Pancreas (tissue), 10 donors: Measurements from ENCODE around the gene C1QL1. TPM values are rescaled to one million over a fixed set of nuclear protein-coding genes. Genes with fewer than 3 reads are reported as not detected.

Source experiments
- ATAC-seq, 4 donors: fragments of 200-7000 bp; cut with Tn5 transposase; one replicate each; pipeline versions ENCODE4 v1.8.0 to v1.9.1; 2020; ENCODE audit warnings: mild to moderate bottlenecking in 4 of 4, moderate library complexity in 4 of 4
- DNase-seq, 6 donors: peaks; one replicate each; pipeline ENCODE4 v3.0.0-alpha.2; 2020
- FAIRE-seq: peaks from 2 replicates; lab custom pipeline; 2012; peaks lifted over from hg19 to GRCh38; lab: Jason Lieb, UNC
- H3K27ac ChIP-seq, 4 donors: fragments of 200-600 bp; sonication (generic); 1 replicate in 3 of 4; 2 replicates in 1 of 4; pipeline versions ENCODE4 v1.5.0 to v1.8.0; 2020
- H3K27me3 ChIP-seq, 4 donors: fragments of 200-600 bp; one replicate each; pipeline ENCODE4 v1.8.0; 2021
- H3K36me3 ChIP-seq, 3 donors: fragments of 200-600 bp; sonication (generic) in 1 of 3; one replicate each; pipeline versions ENCODE4 v1.5.0 to v1.8.0; 2020 to 2021
- H3K4me1 ChIP-seq, 3 donors: fragments of 200-600 bp; one replicate each; pipeline ENCODE4 v1.8.0; 2021
- H3K4me3 ChIP-seq, 4 donors: fragments of 200-600 bp; sonication (generic) in 2 of 4; one replicate each; pipeline versions ENCODE4 v1.5.0 to v1.8.0; 2020 to 2021
- H3K9me3 ChIP-seq, 4 donors: fragments of 200-600 bp; one replicate each; pipeline ENCODE4 v1.8.0; 2021
- CTCF ChIP-seq, 4 donors: fragments of 200-600 bp; sonication (generic) in 3 of 4; IDR thresholded peaks; one replicate each; pipeline versions ENCODE4 v1.5.0 to v1.8.0; 2021; ENCODE audit warnings: antibody characterized with exemption in 4 of 4
- WGBS, 2 donors: extraction: QIAGEN DNeasy Blood & Tissue Kit; methylation state at CpG; one replicate each; pipeline ENCODE4 v1.1.7; 2013; 5-methylcytosine and 5-hydroxymethylcytosine counted together
- intact Hi-C, 3 donors: fragments of 100-400 bp; cut with DNase I; formaldehyde crosslinking; loops; one replicate each; pipeline versions ENCODE4 v1.11.1 to v1.14.2; 2022
- polyA plus RNA-seq, 2 donors: library from polyadenylated mRNA; stranded (reverse); fragments of 200-250 nt; gene quantifications; one replicate each; pipeline ENCODE4 v1.2.3, GENCODE V29; 2013
- total RNA-seq, 6 donors: library from RNA; stranded (reverse); fragmentation: NEBNext Ultra II Directional in 4 of 6; extraction: Animal tissue kit (Norgen Biotek cat#: 25700) in 4 of 6; gene quantifications; one replicate each; pipeline versions ENCODE4 v1.2.1 to v1.2.4, GENCODE V29; 2021 to 2023
- donor health status: healthy with polysubstance abuse.
- donor health status: DM: no; HTN: no; CAD: no; lungs with moderate emphysema.
- donor health status: DM: no; HTN: no; CAD: no.
- donor health status: control.
- donor health status: control.
- donor health status: Bipolar disorder and iron deficiency.
- donor health status: DM: yes; HTN: yes; CAD: no.
- donor health status: DM: no; HTN: no; CAD: no.
- donor health status: DM: no; HTN: no; CAD: no.
- donor health status: DM: yes; HTN: yes; CAD: no.

The C1QL1 gene
- total and polyA plus RNA-seq, 8 donors = 0.92 to 29.3 (median 3.5) TPM

DNA sequence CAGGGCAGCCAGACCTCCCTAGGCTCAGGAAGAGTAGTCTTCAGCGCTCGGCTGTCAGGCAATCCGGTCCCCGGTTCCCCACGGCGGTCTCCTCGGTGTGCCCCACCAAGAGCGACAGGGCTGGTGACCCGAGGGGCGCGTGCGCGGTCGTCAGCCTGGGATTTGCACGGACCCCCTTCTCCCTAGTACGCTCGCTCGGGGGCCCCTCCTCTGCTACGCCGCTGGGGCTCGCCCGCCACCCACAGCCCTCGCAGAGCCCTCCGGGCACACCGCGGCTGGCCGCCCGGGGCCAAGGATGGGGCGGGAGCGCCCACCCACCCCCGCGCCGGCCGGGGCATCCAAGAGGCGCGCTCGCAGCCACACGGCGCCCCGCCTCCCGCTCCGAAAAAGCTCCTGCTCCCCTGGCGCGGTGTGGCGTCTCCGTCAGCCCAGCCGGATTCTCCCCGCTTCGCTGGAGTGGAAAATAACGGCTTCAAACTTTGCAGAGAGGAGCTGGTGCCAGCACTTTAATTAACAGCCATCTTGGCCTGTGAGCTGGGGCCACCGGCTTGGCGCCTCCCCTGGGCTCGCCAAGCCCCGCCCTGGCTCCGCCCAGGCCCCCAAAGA lies 2.1 kb upstream of the C1QL1 start:
- ATAC-seq = no peak
- H3K9me3 ChIP-seq = no peaks in the 10 kb centered on the region
- H3K27me3 ChIP-seq = peaks cover 0 to 19% (median 1%) of the 10 kb centered on the region in 4 donors
- peaks cover 0 to 3% (median 2%) of the 10 kb centered on the region in 3 donors for H3K4me1 ChIP-seq
- intact Hi-C loops = no loop called here
- TF ChIP-seq CTCF (IDR thresholded peaks at IDR 0.05) = no peak
- no peak overlapping the region for H3K27ac ChIP-seq
- WGBS, 2 donors = 8% methylated on average over 43 to 55 of the region's 55 CpGs
- DNase-seq = peak in 1 of 6 donors; percentile 79
- no peak for FAIRE-seq
- peak overlapping the region in 2 of 4 donors; percentile 20 to 33 for H3K4me3 ChIP-seq
- no peaks in the 10 kb centered on the region for H3K36me3 ChIP-seq

GRCh38 chr17:44969144-44969780 lies 1.2 kb upstream of the C1QL1 start:
- no peak for TF ChIP-seq CTCF (IDR thresholded peaks at IDR 0.05)
- DNase-seq (no peak), ATAC-seq (no peak), FAIRE-seq (no peak)
- Histone ChIP-seq H3K9me3 (no peaks in the 10 kb centered on the region), H3K27ac (no peak overlapping the region), H3K27me3 (peaks cover 0 to 19% (median 1%) of the 10 kb centered on the region in 4 donors), H3K36me3 (no peaks in the 10 kb centered on the region), H3K4me1 (peaks cover 0 to 3% (median 2%) of the 10 kb centered on the region in 3 donors), H3K4me3 (no peak overlapping the region)
- intact Hi-C loops = no loop called here
- WGBS, 2 donors = 66 to 75% methylated on average over 19 of the region's 19 CpGs

- peak in 2 of 6 donors; percentile 42 to 76 for DNase-seq
- intact Hi-C loops = no loop called here
- TF ChIP-seq CTCF (IDR thresholded peaks at IDR 0.05) = no peak
- H3K9me3 ChIP-seq = no peaks in the 10 kb centered on the region
- H3K4me3 ChIP-seq = peak overlapping the region in 2 of 4 donors; percentile 8 to 20
- WGBS, 2 donors = 2 to 3% methylated on average over 24 to 47 of the region's 47 CpGs
- peaks cover 0 to 19% (median 1%) of the 10 kb centered on the region in 4 donors for H3K27me3 ChIP-seq
- no peak overlapping the region for H3K27ac ChIP-seq
- no peak for ATAC-seq
- FAIRE-seq = no peak
- H3K36me3 ChIP-seq = no peaks in the 10 kb centered on the region
- peaks cover 0 to 3% (median 2%) of the 10 kb centered on the region in 3 donors for H3K4me1 ChIP-seq
Observed at GRCh38 chr17:44967907-44968224, 237 bp downstream of the C1QL1 start.

DNA sequence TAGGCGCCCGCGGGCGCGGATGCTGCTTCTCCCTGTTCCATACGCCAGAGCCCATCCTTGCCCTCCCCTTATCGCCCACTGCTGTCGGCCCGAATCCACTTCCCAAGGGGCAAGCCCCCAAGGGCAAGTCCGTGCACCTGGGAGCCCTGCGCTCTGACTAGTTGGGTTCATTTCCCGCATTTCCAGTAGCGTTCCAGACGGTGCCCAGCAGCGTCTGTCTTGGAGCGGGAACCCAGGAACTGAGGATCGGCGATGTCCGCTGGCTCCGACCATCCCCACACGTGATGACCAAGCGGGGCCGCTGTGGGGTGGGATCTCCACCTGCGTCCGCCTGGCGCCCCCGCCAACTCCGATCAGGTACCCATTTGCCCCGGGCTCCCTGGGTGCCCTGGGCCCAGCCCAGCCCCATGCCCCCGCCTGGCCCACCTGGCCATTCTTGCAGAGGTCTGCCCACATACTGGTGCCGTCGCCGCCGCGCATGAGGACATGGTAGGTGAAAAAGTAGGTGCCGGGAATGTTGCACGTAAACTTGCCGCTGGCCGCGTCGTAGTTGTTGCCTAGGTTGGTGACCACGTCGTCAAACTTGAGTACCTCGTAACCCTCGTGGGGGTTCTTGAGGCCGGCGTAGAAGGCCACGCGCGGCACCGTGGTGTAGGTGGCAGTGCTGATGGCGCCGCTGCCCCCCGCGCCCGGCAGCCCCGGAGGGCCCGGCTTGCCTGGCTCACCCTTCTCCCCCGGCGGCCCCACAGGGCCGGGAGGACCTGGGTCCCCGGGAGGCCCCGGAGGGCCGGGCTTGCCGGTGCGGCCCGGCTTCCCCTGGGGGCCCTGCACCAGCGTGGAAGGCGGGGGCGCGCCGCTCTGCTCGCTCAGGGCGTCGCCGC lies 837 bp downstream of the C1QL1 start:
- FAIRE-seq (no peak), DNase-seq (peak in 1 of 6 donors; percentile 65), ATAC-seq (no peak)
- WGBS, 2 donors = 3 to 6% methylated on average over 60 to 76 of the region's 76 CpGs
- TF ChIP-seq CTCF (IDR thresholded peaks at IDR 0.05) = no peak
- Histone ChIP-seq H3K9me3 (no peaks in the 10 kb centered on the region), H3K27me3 (peaks cover 0 to 19% (median 1%) of the 10 kb centered on the region in 4 donors), H3K4me3 (peak overlapping the region in 2 of 4 donors; percentile 8 to 20), H3K4me1 (peaks cover 0 to 3% (median 2%) of the 10 kb centered on the region in 3 donors), H3K36me3 (no peaks in the 10 kb centered on the region), H3K27ac (no peak overlapping the region)
- intact Hi-C loops = no loop called here
